ENCODE data around the gene LMTK2. TPM values are rescaled to one million over a fixed set of nuclear protein-coding genes. Genes with fewer than 3 reads are reported as not detected.

LMTK2 gene
- total RNA-seq, 4 donors from 2014 or later: 22.5 to 31.7 (median 28.4) TPM

DNA sequence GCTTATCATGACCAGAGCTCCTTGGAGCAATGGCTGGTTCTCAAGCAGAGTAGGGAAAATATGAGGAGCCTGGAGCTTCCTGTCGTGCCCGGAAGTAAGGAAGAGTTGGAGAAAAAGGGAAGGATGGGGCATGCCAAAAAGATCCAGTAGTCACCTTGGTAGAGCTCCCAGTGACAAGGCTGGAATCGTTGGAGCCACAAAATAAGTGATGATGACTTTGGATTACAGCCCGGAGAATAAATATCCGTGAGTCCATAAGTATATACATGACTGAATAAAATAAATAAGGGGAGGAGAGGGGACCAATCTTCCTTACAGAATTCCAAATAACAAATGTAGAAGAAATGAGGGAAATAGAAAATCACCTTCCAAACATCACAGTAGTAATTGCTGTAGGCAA lies 29.3 kb downstream of the LMTK2 start:
- H3K9me3 ChIP-seq: no peaks in the 10 kb centered on the region
- peaks cover 0 to 31% (median 24%) of the 10 kb centered on the region in 4 donors for H3K36me3 ChIP-seq
- DNase-seq (ENCODE audit: extremely low spot score): no peak
- no peak overlapping the region for H3K4me3 ChIP-seq
- intact Hi-C loops (cut with DNase I): no loop called here
- H3K27me3 ChIP-seq: no peaks in the 10 kb centered on the region
- WGBS: 33% methylated on average over 5 of the region's 5 CpGs
- no peak for TF ChIP-seq POLR2AphosphoS5 (IDR thresholded peaks at IDR 0.05)
- TF ChIP-seq, protein P1, sequence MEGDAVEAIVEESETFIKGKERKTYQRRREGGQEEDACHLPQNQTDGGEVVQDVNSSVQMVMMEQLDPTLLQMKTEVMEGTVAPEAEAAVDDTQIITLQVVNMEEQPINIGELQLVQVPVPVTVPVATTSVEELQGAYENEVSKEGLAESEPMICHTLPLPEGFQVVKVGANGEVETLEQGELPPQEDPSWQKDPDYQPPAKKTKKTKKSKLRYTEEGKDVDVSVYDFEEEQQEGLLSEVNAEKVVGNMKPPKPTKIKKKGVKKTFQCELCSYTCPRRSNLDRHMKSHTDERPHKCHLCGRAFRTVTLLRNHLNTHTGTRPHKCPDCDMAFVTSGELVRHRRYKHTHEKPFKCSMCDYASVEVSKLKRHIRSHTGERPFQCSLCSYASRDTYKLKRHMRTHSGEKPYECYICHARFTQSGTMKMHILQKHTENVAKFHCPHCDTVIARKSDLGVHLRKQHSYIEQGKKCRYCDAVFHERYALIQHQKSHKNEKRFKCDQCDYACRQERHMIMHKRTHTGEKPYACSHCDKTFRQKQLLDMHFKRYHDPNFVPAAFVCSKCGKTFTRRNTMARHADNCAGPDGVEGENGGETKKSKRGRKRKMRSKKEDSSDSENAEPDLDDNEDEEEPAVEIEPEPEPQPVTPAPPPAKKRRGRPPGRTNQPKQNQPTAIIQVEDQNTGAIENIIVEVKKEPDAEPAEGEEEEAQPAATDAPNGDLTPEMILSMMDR (IDR thresholded peaks at IDR 0.05): no peak
- TF ChIP-seq POLR2A (IDR thresholded peaks at IDR 0.05; ENCODE audit: low read depth): no peak
- no peak for TF ChIP-seq EP300 (IDR thresholded peaks at IDR 0.05)
- H3K4me1 ChIP-seq: peaks cover 19 to 26% (median 22%) of the 10 kb centered on the region in 4 donors
- no peak overlapping the region for H3K27ac ChIP-seq (replicated peaks in 1 of 4)

DNA sequence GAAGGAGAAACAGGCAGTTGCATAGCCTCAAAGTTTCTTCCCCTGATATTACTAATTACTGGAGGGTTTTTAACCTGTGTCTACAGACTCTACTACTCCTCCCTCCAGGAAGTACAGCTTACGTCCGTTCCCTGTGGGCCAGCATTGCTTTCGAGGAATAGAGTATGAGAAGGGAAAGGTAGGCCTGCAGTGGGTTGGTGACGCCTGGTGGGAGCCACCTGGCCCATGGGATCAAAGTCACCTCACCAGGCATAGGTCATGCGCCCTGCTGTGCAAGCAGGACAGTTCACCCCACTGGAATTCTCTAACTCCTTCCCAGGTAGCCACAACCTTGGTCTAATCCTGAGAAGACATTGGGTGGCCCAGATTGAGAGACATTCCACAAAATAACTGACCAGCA lies 29.8 kb downstream of the LMTK2 start:
- WGBS: 90% methylated on average over 5 of the region's 5 CpGs
- Histone ChIP-seq H3K27ac (replicated peaks in 1 of 4) (no peak overlapping the region), H3K4me1 (peaks cover 19 to 25% (median 21%) of the 10 kb centered on the region in 4 donors), H3K36me3 (peaks cover 0 to 36% (median 26%) of the 10 kb centered on the region in 4 donors), H3K9me3 (no peaks in the 10 kb centered on the region), H3K27me3 (no peaks in the 10 kb centered on the region), H3K4me3 (no peak overlapping the region)
- intact Hi-C loops (cut with DNase I): no loop called here
- no peak for DNase-seq (ENCODE audit: extremely low spot score)
- TF ChIP-seq POLR2AphosphoS5 (IDR thresholded peaks at IDR 0.05) (no peak), EP300 (IDR thresholded peaks at IDR 0.05) (no peak), POLR2A (IDR thresholded peaks at IDR 0.05; ENCODE audit: low read depth) (no peak)
- TF ChIP-seq, protein P1 (IDR thresholded peaks at IDR 0.05): no peak

DNA sequence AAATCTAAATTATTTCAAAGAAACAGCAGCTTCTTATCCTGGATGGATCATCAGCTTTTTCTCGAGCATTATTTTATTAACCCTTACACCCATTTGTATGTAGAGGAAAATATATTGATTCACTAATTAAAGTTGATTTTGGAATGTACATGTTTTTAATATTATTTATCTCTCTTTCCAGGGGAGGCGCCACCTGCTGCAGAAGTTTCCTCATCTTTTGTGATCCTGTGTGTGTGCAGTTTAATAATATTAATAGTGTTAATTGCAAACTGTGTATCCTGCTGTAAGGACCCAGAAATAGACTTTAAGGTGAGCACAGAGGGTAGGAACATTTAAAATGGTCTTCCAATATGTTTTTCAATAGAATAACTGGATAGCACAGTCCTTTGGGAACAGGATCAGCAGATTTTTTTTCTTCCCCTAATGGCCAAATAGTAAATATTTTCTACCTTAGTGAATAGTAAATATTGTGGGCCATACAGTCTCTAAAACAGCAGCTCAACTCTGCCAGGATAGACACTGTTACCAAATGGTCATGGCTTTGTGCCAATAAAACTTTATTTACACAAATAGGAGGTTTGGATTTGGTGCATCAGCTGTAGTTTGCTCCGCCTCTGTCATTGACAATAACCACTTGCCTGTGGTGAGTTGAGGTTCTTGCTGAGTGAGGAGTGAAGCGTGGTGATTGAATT lies 30.6 kb downstream of the LMTK2 start:
- Histone ChIP-seq H3K27me3 (no peaks in the 10 kb centered on the region), H3K4me3 (no peak overlapping the region), H3K4me1 (peaks cover 13 to 23% (median 19%) of the 10 kb centered on the region in 4 donors), H3K27ac (replicated peaks in 1 of 4) (no peak overlapping the region), H3K36me3 (peaks cover 5 to 42% (median 34%) of the 10 kb centered on the region in 4 donors), H3K9me3 (no peaks in the 10 kb centered on the region)
- no peak for DNase-seq (ENCODE audit: extremely low spot score)
- intact Hi-C loops (cut with DNase I): no loop called here
- TF ChIP-seq POLR2A (IDR thresholded peaks at IDR 0.05; ENCODE audit: low read depth) (no peak), EP300 (IDR thresholded peaks at IDR 0.05) (no peak), POLR2AphosphoS5 (IDR thresholded peaks at IDR 0.05) (no peak)
- TF ChIP-seq, protein P1 (IDR thresholded peaks at IDR 0.05): no peak
- 86% methylated on average over 4 of the region's 4 CpGs for WGBS

DNA sequence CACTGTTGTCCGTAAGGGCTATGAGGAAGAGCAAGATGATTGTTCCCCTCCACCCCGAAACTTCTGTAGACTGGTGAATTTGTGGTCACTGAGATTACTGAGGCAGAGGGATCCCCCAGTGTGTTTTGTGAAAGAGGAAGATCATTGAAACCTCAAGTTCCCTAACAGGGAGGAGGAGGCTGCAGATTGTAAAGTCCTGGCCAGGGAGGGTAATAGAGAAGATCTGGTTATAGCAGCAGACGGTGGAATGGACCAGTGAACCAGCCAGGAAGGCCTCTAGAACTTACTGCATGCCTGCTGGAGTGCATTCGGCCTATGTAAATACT lies 31.1 kb downstream of the LMTK2 start:
- TF ChIP-seq EP300 (IDR thresholded peaks at IDR 0.05): no peak
- no peak for TF ChIP-seq POLR2AphosphoS5 (IDR thresholded peaks at IDR 0.05)
- no peak for TF ChIP-seq POLR2A (IDR thresholded peaks at IDR 0.05; ENCODE audit: low read depth)
- TF ChIP-seq, protein P1 (IDR thresholded peaks at IDR 0.05): no peak
- WGBS: 88% methylated on average over 4 of the region's 4 CpGs
- H3K27me3 ChIP-seq: no peaks in the 10 kb centered on the region

More for the DNA sequence above, 31.1 kb downstream of the LMTK2 start:
- H3K36me3 ChIP-seq: peaks cover 5 to 47% (median 39%) of the 10 kb centered on the region in 4 donors
- H3K9me3 ChIP-seq: no peaks in the 10 kb centered on the region
- no peak overlapping the region for H3K27ac ChIP-seq (replicated peaks in 1 of 4)
- H3K4me1 ChIP-seq: peaks cover 13 to 23% (median 18%) of the 10 kb centered on the region in 4 donors
- intact Hi-C loops (cut with DNase I): no loop called here
- no peak for DNase-seq (ENCODE audit: extremely low spot score)
- no peak overlapping the region for H3K4me3 ChIP-seq
